Thyroid gland (tissue), 4 donors: ENCODE measurements around the gene FAM186B.

Experiments
- CTCF ChIP-seq, 6 experiments: fragments of 200-600 bp in 3 of 6; fragments of 450-650 bp in 3 of 6; sonication (generic) in 3 of 6; IDR thresholded peaks; one replicate each; pipeline ENCODE4 v1.5.1; 2016 to 2019; ENCODE audit warnings: antibody characterized with exemption in 6 of 6, mild to moderate bottlenecking in 2 of 6, inconsistent platforms in 1 of 6, moderate library complexity in 1 of 6
- POLR2A ChIP-seq, 2 donors: fragments of 450-650 bp; IDR thresholded peaks; one replicate each; pipeline ENCODE4 v1.6.1; 2017; ENCODE audit warnings: antibody characterized with exemption in 2 of 2, mild to moderate bottlenecking in 2 of 2, moderate library complexity in 1 of 2

- no peak for TF ChIP-seq CTCF (IDR thresholded peaks at IDR 0.05)
- no peak for TF ChIP-seq POLR2A (IDR thresholded peaks at IDR 0.05)
Observed at GRCh38 chr12:49616533-49617219, 11.2 kb upstream of the FAM186B start.
